Osteocyte (in vitro differentiated cells): ENCODE data around the gene CLEC2D. TPM values are rescaled to one million over a fixed set of nuclear protein-coding genes. Genes with fewer than 3 reads are reported as not detected.

Experiments
- DNase-seq: peaks from one replicate; pipeline ENCODE4 v3.0.0; 2021; ENCODE audit warnings: mixed read lengths; ENCODE audit not compliant: unreplicated experiment; ENCODE audit errors: extremely low spot score
- H3K27ac Mint-ChIP-seq: one replicate; pipeline ENCODE4 v1.8.0; 2021; ENCODE audit warnings: mild to moderate bottlenecking, mixed read lengths; ENCODE audit not compliant: unreplicated experiment
- H3K27me3 Mint-ChIP-seq: one replicate; pipeline ENCODE4 v1.8.0; 2021; ENCODE audit warnings: mixed read lengths; ENCODE audit not compliant: unreplicated experiment
- H3K36me3 Mint-ChIP-seq: one replicate; pipeline ENCODE4 v1.8.0; 2021; ENCODE audit warnings: mixed read lengths; ENCODE audit not compliant: unreplicated experiment
- H3K4me1 Mint-ChIP-seq: one replicate; pipeline ENCODE4 v1.8.0; 2021; ENCODE audit warnings: mixed read lengths; ENCODE audit not compliant: unreplicated experiment
- H3K4me3 Mint-ChIP-seq: one replicate; pipeline ENCODE4 v1.8.0; 2021; ENCODE audit warnings: mild to moderate bottlenecking, moderate library complexity, mixed read lengths; ENCODE audit not compliant: unreplicated experiment
- H3K9me3 Mint-ChIP-seq: one replicate; pipeline ENCODE4 v1.8.0; 2021; ENCODE audit warnings: mixed read lengths; ENCODE audit not compliant: unreplicated experiment
- total RNA-seq: library from RNA; stranded (reverse); gene quantifications from 2 replicates; pipeline ENCODE4 v1.2.1, GENCODE V29; 2021
- TF ChIP-seq, protein P1 (sequence below): fragments of 200-600 bp; sonication (generic); IDR thresholded peaks from 2 replicates; pipeline ENCODE4 v1.5.0; 2021; ENCODE audit warnings: antibody characterized with exemption, mild to moderate bottlenecking, moderate library complexity

Gene CLEC2D
- total RNA-seq, 1 donor from 2014 or later = 7.4 TPM

DNA sequence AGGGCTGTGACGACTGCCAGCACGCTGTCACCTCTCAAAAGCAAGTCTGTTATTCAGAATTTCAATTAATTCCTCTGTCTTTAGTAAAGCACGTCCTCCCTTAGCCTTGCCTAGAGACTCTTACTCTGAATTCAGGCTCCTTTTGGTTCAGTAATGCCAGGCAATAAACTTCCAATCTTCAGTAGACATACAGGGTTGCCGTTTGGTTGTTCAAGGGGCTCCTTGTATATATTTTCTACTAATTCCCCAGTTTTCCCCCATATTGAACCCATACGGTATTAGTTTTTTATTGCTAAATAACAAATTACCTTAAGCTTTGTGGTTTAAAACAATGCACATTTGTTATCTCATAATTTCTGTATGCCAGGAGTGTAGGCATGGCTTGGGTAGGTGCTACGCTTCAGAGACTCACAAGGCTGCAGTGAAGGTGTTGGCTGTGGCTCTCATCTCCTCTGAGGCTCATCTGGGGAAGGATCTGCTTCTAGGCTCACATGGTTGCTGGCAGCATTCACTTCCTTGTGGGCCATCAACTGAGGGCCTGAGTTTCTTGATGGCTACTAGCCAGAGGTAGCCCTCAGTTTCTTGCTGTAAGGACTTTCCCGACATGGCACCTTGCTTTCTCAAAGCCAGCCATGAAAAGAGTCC, 70.7 kb downstream of the CLEC2D start:
- no peak for DNase-seq
- H3K4me3 Mint-ChIP-seq = no peak overlapping the region
- no peaks in the 10 kb centered on the region for H3K9me3 Mint-ChIP-seq
- H3K27ac Mint-ChIP-seq = no peak overlapping the region
- peaks cover 40% of the 10 kb centered on the region for H3K27me3 Mint-ChIP-seq
- TF ChIP-seq, protein P1, sequence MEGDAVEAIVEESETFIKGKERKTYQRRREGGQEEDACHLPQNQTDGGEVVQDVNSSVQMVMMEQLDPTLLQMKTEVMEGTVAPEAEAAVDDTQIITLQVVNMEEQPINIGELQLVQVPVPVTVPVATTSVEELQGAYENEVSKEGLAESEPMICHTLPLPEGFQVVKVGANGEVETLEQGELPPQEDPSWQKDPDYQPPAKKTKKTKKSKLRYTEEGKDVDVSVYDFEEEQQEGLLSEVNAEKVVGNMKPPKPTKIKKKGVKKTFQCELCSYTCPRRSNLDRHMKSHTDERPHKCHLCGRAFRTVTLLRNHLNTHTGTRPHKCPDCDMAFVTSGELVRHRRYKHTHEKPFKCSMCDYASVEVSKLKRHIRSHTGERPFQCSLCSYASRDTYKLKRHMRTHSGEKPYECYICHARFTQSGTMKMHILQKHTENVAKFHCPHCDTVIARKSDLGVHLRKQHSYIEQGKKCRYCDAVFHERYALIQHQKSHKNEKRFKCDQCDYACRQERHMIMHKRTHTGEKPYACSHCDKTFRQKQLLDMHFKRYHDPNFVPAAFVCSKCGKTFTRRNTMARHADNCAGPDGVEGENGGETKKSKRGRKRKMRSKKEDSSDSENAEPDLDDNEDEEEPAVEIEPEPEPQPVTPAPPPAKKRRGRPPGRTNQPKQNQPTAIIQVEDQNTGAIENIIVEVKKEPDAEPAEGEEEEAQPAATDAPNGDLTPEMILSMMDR = no peak
- no peaks in the 10 kb centered on the region for H3K4me1 Mint-ChIP-seq
- no peaks in the 10 kb centered on the region for H3K36me3 Mint-ChIP-seq

DNA sequence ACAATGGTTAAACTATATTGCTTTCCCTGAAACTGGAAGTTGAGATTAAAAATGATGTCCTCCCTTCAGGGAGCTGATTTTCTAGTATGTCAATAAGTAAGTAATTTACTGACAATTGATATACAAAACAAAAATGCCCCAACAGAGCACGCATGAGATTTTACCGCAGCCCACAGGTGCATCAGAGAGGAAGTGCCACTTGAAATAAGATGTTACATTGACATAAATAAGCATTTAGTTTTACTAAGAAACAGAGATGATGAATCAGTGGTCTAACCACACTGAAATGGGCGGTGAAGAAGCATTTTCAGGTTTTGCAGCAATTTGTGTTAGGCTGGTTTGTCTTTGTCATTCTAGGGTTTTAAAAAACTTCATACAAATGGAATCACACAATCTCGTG, 72.2 kb downstream of the CLEC2D start:
- no peak for DNase-seq
- Mint-ChIP-seq H3K4me3 (no peak overlapping the region), H3K27ac (no peak overlapping the region), H3K27me3 (peaks cover 36% of the 10 kb centered on the region), H3K36me3 (no peaks in the 10 kb centered on the region), H3K9me3 (no peaks in the 10 kb centered on the region), H3K4me1 (no peaks in the 10 kb centered on the region)
- TF ChIP-seq, protein P1 = no peak

DNA sequence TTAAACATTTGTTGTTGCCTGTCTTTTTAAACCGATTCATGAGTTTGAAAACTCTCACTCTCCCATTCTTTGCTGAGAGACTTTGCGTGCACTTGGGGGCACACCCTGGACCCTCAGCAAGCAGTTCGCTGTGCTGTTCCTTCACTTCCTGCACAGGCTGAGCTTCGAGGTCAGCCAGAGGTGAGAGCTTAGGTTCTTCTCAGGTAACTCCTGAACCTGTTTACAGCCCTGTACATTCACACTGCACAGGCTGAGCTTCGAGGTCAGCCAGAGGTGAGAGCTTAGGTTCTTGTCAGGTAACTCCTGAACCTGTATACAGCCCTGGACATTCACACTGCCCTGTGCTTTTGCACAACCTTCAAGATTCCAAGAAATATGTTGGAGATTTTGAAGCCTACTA, 73.1 kb downstream of the CLEC2D start:
- no peak for DNase-seq
- TF ChIP-seq, protein P1 = no peak
- Mint-ChIP-seq H3K4me3 (no peak overlapping the region), H3K9me3 (no peaks in the 10 kb centered on the region), H3K36me3 (no peaks in the 10 kb centered on the region), H3K27me3 (peaks cover 41% of the 10 kb centered on the region), H3K4me1 (no peaks in the 10 kb centered on the region), H3K27ac (no peak overlapping the region)

DNA sequence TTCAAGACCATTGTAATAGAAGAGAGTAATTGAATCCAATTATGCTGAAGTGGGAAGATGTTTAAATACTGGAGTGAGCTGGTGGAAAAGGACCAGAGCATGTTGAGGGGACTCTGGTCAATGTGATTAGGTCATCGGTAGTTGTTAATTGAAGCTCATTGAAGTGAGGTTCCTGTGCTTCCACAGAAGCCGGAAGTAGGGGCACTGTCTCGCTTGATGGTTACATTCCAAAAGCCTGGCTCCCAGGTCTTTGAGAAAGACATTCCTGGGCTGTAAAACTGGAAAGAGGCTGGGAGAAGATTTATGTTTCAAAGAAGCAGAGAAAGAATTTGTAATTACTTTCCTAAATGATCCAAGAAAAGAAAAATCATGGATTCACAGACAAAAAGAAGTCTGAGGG, 75.7 kb downstream of the CLEC2D start:
- Mint-ChIP-seq H3K4me1 (no peaks in the 10 kb centered on the region), H3K27ac (no peak overlapping the region), H3K4me3 (no peak overlapping the region), H3K9me3 (no peaks in the 10 kb centered on the region), H3K27me3 (peaks cover 44% of the 10 kb centered on the region), H3K36me3 (no peaks in the 10 kb centered on the region)
- TF ChIP-seq, protein P1 = no peak
- DNase-seq = no peak

Other genes with a start within 250 kb of the CLEC2D start
- not detected in 2 replicates for gene KLRB1, start 61.8 kb upstream of the CLEC2D start, total RNA-seq
- gene CLECL1, start 63.4 kb downstream of the CLEC2D start, total RNA-seq = not detected in 2 replicates
- not detected in 2 replicates for gene CD69, start 91.2 kb downstream of the CLEC2D start, total RNA-seq
- gene KLRF1, start 157.8 kb downstream of the CLEC2D start, total RNA-seq = not detected in 2 replicates
- gene CLEC2B, start 199.6 kb downstream of the CLEC2D start, total RNA-seq = not detected in 2 replicates
- gene KLRF2, start 211.8 kb downstream of the CLEC2D start, total RNA-seq = not detected in 2 replicates